GM12875 (cell line): ENCODE results near the gene DLEC1.
"Not testable (repeated sequence)": the region's sequence is repeated elsewhere in the genome, so short reads cannot be mapped to it uniquely, and the experiment has no call there.

Source experiments
- H3K4me3 ChIP-seq: one replicate; pipeline ENCODE4 v1.5.1; 2011; ENCODE audit warnings: low read depth, low read length, control low read depth
- TF ChIP-seq, protein P1 (sequence below): IDR thresholded peaks from 2 replicates; pipeline ENCODE4 v1.5.1; 2011; ENCODE audit warnings: low read depth, mild to moderate bottlenecking, control low read depth, inconsistent platforms, low read length, moderate library complexity, borderline replicate concordance; ENCODE audit not compliant: insufficient read depth

The DLEC1 gene

GRCh38 chr3:38130631-38131065 is 91.6 kb downstream of the DLEC1 start:
- TF ChIP-seq, protein P1, sequence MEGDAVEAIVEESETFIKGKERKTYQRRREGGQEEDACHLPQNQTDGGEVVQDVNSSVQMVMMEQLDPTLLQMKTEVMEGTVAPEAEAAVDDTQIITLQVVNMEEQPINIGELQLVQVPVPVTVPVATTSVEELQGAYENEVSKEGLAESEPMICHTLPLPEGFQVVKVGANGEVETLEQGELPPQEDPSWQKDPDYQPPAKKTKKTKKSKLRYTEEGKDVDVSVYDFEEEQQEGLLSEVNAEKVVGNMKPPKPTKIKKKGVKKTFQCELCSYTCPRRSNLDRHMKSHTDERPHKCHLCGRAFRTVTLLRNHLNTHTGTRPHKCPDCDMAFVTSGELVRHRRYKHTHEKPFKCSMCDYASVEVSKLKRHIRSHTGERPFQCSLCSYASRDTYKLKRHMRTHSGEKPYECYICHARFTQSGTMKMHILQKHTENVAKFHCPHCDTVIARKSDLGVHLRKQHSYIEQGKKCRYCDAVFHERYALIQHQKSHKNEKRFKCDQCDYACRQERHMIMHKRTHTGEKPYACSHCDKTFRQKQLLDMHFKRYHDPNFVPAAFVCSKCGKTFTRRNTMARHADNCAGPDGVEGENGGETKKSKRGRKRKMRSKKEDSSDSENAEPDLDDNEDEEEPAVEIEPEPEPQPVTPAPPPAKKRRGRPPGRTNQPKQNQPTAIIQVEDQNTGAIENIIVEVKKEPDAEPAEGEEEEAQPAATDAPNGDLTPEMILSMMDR: no peak
- H3K4me3 ChIP-seq: no peak overlapping the region

GRCh38 chr3:38131621-38132369 is 92.8 kb downstream of the DLEC1 start:
- TF ChIP-seq, protein P1: peak; percentile 69
- H3K4me3 ChIP-seq: no peak overlapping the region

GRCh38 chr3:38133209-38133556 is 94.2 kb downstream of the DLEC1 start:
- no peak overlapping the region for H3K4me3 ChIP-seq
- TF ChIP-seq, protein P1: no peak

DNA sequence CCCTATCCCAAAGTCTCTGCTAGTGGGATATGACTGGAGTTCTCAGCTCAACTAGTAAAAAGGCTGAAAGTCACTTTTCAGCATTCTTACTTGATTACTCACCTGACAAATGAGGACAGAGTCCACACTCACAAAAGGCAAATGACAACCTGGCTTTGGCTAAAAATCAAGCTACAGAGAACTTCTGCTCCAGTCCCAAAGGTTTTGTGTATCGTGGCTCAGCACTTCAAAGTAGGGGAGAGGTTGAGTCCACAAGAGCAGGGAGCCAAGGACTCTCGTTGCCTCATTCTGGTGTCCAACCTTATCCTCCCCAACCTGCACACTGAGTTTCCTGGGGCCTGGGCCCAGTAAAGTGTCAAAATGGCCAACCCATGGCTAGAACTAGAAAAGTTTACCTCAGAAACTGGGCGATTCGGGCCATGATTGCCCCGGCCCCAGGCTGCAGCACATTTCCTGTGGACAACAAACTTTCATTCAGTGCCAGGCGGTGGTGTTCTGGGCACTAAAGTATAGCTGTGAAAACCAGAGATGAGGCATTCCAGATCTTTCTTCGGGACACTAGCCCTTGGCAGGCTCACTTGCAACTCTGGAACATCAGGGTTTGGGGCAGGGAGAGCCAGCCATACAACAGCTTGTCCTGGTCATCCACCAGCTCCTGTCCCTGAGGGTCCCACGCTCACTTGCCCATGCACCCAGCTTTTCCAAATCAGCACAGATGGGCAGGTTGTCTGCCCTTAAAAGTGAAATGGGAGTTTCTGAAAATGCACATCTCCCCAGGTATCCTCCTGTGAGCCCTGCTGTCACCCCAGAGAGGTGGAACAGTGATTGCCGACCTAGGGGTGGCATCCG is 94.8 kb downstream of the DLEC1 start:
- TF ChIP-seq, protein P1: no peak
- no peak overlapping the region for H3K4me3 ChIP-seq

- not testable (repeated sequence) for H3K4me3 ChIP-seq
Measured at GRCh38 chr3:38134517-38135143, 95.6 kb downstream of the DLEC1 start.

DNA sequence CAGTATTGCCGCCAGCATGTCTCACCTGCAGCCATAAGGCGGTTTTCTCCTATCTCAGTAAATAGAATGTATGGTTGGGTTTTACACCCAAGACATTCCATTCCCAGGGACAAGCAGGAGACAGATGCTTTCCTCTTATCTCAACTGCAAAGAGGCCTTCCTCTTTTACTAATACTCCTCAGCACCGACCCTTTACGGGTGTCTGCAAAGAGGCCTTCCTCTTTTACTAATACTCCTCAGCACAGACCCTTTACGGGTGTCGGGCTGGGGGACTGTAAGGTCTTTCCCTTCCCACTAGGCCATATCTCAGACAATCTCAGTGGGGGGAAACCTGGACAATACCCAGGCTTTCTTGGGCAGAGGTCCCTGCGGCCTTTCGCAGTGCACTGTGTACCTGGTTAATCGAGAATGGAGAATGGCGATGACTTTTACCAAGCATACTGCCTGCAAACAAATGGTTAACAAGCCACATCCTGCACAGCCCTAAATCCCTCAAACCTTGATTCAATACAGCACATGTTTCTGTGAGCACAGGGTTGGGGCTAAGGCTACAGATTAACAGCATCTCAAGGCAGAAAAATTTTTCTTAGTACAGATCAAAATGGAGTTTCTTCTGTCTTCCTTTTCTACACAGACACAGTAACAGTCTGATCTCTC is 96.7 kb downstream of the DLEC1 start:
- H3K4me3 ChIP-seq: peak overlapping the region; percentile 99

DNA sequence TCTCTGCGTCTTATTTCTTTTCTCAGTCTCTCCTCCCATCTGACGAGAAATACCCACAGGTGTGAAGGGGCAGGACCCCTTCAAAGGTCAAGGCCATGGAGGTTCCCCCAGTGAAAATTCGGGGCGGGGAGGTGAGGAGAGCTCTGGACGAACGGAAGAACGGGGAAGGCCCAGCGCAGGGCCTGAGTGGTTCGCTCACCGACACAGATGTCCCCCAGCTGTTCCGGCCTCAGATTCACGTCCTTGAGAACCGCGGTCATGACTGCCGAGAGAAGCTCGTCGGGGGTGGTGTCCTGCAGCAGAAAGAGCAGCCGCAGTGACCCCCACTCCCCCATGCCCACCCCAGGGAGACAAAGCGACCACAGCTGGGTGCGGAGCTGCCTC is 97.4 kb downstream of the DLEC1 start:
- TF ChIP-seq, protein P1: no peak
- H3K4me3 ChIP-seq: peak overlapping the region; percentile 99
